CD4-positive, alpha-beta T cell treated with Interleukin-12 subunit alpha and Interleukin-12 subunit beta, for 1 hour (primary cell): ENCODE data around the gene NBPF1.
"Not testable (repeated sequence)": the region's sequence is repeated elsewhere in the genome, so short reads cannot be mapped to it uniquely, and the experiment has no call there.

Source experiments
- DNase-seq: peaks from one replicate; pipeline ENCODE4 v3.0.0-alpha.2; 2020

Gene NBPF1

DNA sequence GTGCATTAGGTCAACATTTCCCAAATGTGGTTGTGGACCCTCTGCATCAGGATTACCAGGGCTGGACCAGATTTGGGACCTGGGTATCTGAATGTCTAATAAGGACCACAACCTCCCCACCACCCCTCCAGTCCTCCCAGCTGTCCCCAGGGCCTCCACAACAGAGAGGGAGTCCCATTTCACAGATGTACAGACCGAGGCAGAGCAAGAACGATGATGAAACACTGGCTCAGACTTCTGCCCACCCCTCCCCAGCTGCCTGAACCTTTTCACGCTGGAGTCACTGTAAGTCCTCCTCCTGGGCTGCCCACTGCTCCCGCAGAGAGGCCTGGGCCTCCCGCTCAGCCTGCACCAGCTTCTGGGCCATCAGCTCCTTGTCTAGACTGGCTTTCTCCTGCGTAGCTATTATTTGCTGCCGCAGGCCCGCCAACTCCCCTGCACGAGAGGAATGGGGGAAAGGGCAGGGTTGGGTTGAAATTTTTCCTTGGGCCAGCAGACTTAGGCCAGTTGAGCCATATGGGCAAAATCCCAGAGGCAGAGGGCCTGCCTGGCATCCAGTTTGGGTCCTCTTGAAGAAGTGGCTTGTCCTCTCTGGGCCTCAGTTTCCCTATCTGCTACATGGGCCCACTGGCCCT is 8.4 kb upstream of the NBPF1 start:
- not testable (repeated sequence) for DNase-seq

- no peak for DNase-seq
These were observed 7.9 kb upstream of the NBPF1 start for GRCh38 chr1:16621300-16621658.

GRCh38 chr1:16619803-16620501 is 6.6 kb upstream of the NBPF1 start:
- not testable (repeated sequence) for DNase-seq

- no peak for DNase-seq
These were observed 5.4 kb upstream of the NBPF1 start for GRCh38 chr1:16618719-16619118.

GRCh38 chr1:16617778-16618580 is 4.6 kb upstream of the NBPF1 start:
- no peak for DNase-seq

DNA sequence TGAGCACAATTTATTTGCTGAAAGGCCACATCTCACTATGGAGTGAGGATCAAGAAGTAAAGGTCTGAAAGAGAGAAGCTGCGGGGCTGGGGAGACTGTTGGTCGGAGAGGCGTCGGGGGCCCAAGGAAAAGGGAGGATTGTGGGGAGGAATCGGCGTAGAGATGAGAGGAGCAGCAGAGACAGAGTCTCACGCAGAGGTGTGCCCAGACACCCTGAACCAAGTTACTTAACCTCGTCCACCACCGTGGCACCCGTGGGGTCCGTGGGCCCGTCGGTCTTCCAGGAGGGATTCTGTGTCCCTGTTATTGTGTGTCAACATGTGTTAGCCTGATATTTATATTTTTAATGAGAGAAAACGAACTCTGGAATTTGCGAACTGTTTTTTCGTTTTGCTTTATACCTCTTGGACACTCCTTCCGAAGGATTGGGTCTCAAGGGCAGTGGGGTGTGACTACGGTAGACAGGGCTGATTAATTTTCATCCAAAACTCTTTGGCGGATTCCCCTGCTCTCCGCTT is 3.8 kb upstream of the NBPF1 start:
- DNase-seq = no peak

GRCh38 chr1:16615253-16616252 is 2.2 kb upstream of the NBPF1 start:
- no peak for DNase-seq

DNA sequence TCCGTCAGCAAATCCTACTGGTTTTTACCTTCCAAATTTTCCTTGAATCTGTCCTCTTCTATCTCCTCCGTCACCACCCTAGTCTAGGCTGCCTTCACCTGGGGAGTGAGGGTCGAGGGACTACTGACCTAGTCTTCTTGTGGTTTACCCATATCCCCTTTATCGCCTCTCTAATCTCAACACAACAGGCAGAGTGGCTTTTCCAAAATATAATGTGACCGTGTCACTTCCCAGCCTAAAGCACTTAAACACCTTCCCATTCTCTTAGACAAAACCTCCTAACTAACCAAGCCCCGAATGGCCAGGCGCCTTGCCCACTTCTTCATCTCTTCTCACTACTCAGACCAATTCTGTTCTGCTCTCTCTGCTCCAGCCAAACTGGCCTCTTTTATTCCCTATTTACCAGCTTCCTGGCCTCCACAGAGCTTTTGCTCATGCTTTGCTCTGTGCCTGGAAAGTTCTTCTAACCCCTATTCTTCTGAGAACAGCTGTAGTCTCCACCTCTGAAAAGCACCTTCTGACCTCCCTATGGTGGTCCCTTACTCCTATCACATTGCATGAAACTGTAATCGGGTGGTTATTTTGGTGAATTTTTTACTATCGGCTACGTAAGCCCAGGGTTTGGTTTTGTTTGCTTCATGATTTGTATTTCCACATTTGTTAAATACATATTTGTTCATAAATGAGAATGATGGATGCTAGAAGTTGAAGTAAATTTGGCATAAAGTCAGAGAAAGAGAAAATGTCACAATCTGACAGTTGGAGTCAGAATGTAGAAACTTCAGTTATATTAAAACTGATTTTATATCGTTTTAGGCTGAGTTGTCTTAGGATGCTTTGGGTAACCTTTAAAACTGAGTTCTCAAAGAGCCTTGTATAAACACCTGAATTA is 1.2 kb upstream of the NBPF1 start:
- no peak for DNase-seq

DNA sequence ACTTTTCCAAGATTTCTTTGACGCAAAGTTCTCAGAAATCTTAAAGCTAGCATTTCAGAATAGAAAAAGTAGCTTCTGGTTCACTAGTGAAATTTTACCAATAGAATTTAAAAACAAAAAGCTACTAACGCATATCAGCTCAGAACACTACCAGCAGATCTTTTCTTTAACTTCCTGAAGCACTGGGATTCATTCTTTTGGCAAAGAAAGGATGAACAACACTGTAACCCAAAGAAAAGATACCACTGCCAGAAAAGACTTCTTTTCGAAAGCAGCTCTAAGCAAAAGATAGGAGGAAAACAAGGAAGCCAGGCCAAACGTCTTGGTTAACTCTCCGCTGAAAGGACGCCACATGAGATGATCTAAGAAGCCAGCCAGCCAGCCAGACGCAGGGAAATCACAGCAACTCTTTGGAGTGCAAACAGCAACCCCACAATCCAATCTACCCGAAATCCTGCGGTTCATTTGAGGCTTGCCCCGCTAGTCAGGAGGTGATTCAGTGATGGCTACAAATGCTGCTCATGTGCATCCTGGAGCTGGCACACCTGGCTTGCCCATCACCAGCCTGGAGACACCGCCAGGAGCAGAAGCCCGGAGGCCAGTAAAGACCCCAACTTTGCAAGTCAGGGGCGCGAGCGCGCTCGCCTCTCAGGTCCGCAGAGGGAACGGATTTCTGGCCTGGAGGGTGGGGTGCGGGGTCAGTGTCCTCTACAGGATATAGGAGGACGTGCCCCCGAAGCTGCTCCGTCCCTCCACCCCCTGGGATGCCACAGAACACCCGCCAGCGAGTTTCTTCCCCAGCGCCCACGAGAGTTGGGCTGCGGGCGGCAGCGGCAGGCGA is 812 bp downstream of the NBPF1 start:
- DNase-seq = no peak

- not testable (repeated sequence) for DNase-seq
These were observed 1.4 kb downstream of the NBPF1 start for GRCh38 chr1:16611981-16612331.

GRCh38 chr1:16611164-16611563 is 2.2 kb downstream of the NBPF1 start:
- DNase-seq = not testable (repeated sequence)

- not testable (repeated sequence) for DNase-seq
These were observed 2.8 kb downstream of the NBPF1 start for GRCh38 chr1:16610553-16610952.

DNA sequence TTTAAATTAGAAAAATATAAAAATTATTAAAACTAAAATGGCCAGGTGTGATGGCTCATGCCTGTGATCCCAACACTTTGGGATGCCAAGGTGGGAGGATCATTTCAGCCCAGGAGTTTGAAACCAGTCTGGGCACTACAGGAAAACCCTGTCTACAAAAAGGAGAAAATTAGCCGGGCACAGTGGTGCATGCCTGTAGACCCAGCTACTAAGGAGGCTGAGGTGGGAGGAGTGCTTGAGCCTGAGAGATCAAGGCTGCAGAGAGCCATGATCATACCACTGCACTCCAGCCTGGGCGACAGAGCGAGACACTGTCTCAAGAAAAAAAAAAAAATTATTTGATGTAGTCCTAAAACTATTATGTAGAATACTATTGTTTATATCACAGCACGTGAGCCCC is 3.6 kb downstream of the NBPF1 start:
- DNase-seq = not testable (repeated sequence)

- no peak for DNase-seq
These were observed 4.4 kb downstream of the NBPF1 start for GRCh38 chr1:16608838-16609560.

DNA sequence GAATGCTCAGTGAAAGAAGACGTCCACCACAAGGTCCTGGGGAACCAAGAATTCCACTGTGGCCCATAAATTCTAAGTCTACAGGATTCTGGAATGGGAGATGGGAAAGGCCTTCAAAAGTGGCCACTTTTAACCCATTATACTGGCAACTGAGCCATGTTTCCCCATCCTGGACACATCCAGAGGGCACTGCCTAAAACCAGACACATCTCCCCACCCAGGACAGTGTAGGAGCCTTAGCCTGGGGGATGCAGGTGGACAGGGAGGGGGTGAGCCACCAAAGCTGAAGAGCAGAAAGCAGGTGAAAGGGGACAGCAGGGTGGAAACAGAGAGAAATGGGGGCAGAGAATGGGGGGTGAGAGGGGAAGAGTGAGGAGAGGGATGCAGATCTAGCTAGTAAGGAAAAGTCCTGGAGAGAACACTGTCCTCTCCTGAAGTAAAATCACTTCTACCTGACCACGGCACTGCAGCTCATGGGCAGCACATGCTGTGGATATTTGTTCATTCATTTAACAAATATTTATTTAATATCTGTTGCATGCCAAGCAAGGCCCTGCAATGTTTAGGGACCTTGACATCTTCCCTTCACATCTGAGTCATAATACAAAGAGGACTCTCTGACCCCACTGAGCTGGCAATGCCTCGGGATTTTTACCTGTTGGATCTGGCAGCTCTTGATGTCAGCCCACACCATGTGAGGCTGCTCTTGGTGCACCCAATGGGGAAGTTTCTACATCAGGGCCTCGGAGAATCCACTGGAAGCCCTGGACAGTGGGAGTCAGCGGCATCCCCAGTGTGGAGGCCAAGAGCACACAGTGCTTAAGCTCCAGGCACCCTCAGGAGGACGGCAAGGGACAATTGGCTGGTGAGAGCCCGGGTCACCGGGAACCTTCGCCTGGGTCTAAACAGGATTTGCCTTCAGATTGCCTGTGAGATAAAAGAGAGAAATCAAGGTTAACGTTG is 5.2 kb downstream of the NBPF1 start:
- DNase-seq = not testable (repeated sequence)

DNA sequence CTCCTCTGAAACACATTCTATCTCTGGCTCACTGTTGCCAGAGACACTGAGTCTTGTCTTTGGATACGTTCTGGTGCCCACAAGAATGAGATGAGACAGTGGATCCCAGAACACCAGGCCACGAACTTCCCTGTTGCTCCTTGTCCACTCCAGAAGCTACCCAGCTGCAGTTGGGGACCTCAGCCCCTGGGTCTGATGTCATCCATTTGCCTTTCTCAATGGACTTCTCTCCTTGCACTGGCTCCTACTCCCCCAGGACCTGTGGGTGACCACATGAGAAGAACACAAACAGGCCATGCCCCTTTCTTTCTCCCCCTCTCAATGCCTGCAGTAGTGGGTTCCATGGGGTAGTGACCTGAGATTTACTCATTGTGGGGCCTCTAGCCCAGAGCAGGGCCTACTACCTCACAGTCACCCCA is 5.9 kb downstream of the NBPF1 start:
- DNase-seq = no peak

DNA sequence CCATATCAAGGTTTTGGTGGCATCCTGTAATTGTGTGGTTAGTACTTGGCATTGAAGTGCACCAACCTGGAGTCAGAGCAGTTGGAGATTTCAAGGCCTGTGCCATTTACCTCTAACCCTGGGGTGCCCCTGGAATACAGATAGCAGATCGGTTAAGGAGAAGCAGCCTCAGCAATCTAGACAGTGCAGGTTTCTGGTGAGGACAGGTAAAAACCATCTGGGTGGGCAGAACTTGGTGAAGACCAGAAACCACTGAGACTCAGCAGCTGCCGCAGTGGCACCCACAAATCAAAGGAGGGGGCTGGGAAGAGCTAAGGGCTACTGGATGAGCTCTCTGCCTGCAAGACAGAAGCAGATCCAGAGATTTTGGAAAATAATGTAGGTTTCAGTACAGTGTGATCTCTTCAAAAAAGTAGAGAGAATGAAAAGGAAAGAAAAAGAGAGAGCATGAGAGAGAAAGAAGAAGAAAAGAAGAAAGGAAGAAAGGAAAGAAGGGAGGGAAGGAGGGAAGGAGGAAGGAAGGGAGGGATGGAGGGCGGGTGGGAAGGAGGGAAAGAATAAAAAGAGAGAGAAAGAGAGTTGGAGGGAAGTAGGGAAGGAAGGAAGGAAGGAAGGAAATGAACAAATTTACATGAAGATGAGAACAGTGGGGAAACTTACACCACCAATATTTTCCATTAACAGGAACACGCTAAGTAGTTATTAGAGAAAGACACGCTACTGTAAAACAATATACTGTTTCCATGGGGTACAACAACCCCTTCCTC is 6.5 kb downstream of the NBPF1 start:
- DNase-seq = not testable (repeated sequence)
